HCT116 (cell line): ENCODE measurements around the gene SOX6.
"Not testable (repeated sequence)": the region's sequence is repeated elsewhere in the genome, so short reads cannot be mapped to it uniquely, and the experiment has no call there.

Experiments used
- CEBPB ChIP-seq: IDR thresholded peaks from 2 replicates; pipeline ENCODE4 v1.6.1; 2012; ENCODE audit warnings: low read depth
- EGR1 ChIP-seq: IDR thresholded peaks from 2 replicates; pipeline ENCODE4 v1.6.1; 2012; ENCODE audit warnings: low read depth
- EZH2 ChIP-seq: fragments of 200-600 bp; sonication (generic); IDR thresholded peaks from 2 replicates; pipeline ENCODE4 v1.6.1; 2017; ENCODE audit warnings: antibody characterized with exemption, mixed run types
- POLR2AphosphoS5 ChIP-seq: IDR thresholded peaks from 2 replicates; pipeline ENCODE4 v1.6.1; 2011; ENCODE audit warnings: mild to moderate bottlenecking, low read depth, low read length, moderate library complexity
- TF ChIP-seq, protein P1 (sequence below), 3 experiments: fragments of 200-600 bp in 1 of 3; sonication (generic) in 1 of 3; IDR thresholded peaks in 2 of 3; conservative IDR thresholded peaks in 1 of 3; 2 replicates each; pipeline ENCODE4 v1.5.1; 2012 to 2017; ENCODE audit warnings: low read depth in 2 of 3, low read length in 2 of 3, antibody characterized with exemption in 1 of 3, borderline replicate concordance in 1 of 3, control low read depth in 1 of 3, mild to moderate bottlenecking in 1 of 3, mixed read lengths in 1 of 3, mixed run types in 1 of 3, moderate library complexity in 1 of 3; ENCODE audit not compliant: insufficient read depth in 1 of 3

DNA sequence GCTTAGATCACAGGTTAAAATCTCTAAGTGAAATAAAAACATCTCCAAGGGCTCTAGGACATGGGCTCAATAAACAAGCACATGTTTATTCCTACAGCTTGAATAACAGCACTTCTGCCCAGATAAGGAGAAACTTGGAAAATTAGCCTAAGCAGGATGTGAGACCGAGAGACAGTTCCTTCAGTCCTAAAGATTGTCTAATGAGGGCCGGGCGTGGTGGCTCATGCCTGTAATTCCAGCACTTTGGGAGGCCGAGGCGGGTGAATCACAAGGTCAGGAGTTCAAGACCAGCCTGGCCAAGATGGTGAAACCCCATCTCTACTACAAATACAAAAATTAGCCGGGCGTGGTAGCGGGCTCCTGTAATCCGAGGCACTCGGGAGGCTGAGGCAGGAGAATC, 327.2 kb downstream of the SOX6 start:
- TF ChIP-seq, protein P1, sequence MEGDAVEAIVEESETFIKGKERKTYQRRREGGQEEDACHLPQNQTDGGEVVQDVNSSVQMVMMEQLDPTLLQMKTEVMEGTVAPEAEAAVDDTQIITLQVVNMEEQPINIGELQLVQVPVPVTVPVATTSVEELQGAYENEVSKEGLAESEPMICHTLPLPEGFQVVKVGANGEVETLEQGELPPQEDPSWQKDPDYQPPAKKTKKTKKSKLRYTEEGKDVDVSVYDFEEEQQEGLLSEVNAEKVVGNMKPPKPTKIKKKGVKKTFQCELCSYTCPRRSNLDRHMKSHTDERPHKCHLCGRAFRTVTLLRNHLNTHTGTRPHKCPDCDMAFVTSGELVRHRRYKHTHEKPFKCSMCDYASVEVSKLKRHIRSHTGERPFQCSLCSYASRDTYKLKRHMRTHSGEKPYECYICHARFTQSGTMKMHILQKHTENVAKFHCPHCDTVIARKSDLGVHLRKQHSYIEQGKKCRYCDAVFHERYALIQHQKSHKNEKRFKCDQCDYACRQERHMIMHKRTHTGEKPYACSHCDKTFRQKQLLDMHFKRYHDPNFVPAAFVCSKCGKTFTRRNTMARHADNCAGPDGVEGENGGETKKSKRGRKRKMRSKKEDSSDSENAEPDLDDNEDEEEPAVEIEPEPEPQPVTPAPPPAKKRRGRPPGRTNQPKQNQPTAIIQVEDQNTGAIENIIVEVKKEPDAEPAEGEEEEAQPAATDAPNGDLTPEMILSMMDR (IDR thresholded peaks at IDR 0.05 in 2 of 3, conservative IDR thresholded peaks at IDR 0.05 in 1 of 3; ENCODE audit: borderline replicate concordance in 1 of 3, insufficient read depth in 1 of 3, low read depth in 2 of 3, low read length in 2 of 3): not testable (repeated sequence)
- not testable (repeated sequence) for TF ChIP-seq EGR1, EZH2, POLR2AphosphoS5, CEBPB
